H1 (cell line): ENCODE results near the gene ADAMTS13. TPM values are rescaled to one million over a fixed set of nuclear protein-coding genes. Genes with fewer than 3 reads are reported as not detected.

Experiments used
- polyA plus RNA-seq, 7 experiments: library from polyadenylated mRNA; depleted of rRNA in 3 of 7; stranded (reverse) in 5 of 7; unstranded in 2 of 7; fragments of >200 nt in 5 of 7; fragments of 200-250 nt in 2 of 7; gene quantifications; 1 replicate in 5 of 7; 2 replicates in 1 of 7; 4 replicates in 1 of 7; pipeline versions ENCODE4 v1.2.1 to v1.2.3, GENCODE V29; 2011 to 2013; ENCODE audit warnings: missing spikeins in 2 of 7, mixed read lengths in 2 of 7
- total RNA-seq: library from RNA; stranded (reverse); fragmentation: NEBNext Ultra II Directional; extraction: Animal tissue kit (Norgen Biotek cat#: 25700); gene quantifications from 2 replicates; pipeline ENCODE4 v1.2.1, GENCODE V29; 2021
- TF ChIP-seq, protein P1 (sequence below): IDR thresholded peaks from 2 replicates; pipeline ENCODE4 v1.6.1; 2011; ENCODE audit warnings: low read depth, mild to moderate bottlenecking, low read length; ENCODE audit not compliant: insufficient read depth

The ADAMTS13 gene
- total and polyA plus RNA-seq, 2 of the 8 experiments (the other 6 are each of a cell fraction or from before 2014, with no cell fraction given) = 4.4 to 5.8 TPM

DNA sequence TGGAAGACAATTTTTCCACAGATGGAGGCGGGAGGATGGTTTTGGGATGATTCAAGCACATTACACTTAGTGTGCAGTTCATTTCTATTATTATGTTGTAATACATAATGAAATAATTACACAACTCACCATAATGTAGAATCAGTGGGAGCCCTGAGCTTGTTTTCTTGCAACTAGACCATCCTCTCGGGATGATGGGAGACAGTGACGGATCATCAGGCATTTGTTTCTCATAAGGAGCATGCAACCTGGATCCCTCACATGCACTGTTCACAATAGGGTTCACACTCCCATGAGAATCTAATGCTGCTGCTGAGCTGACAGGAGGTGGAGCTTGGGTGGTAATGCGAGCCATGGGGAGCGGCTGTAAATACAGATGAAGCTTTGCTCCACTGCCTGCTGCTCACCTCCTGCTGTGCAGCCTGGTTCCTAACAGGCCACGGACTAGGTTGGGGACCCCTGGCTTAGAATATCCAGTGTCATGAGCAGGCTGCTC, 44.4 kb upstream of the ADAMTS13 start (continued):
- TF ChIP-seq, protein P1, sequence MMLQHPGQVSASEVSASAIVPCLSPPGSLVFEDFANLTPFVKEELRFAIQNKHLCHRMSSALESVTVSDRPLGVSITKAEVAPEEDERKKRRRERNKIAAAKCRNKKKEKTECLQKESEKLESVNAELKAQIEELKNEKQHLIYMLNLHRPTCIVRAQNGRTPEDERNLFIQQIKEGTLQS = no peak
- TF ChIP-seq, all 59 proteins: peak for 0
